Camera-type eye (tissue), 1 donor: ENCODE data around the gene NT5C3A. TPM values are rescaled to one million over a fixed set of nuclear protein-coding genes. Genes with fewer than 3 reads are reported as not detected.

Source experiments
- total RNA-seq: library from RNA; depleted of rRNA; stranded (reverse); fragments of >200 nt; gene quantifications from one replicate; pipeline ENCODE4 v1.2.3, GENCODE V29; 2014

Gene NT5C3A
- 53.8 TPM for total RNA-seq

GRCh38 chr7:33062023-33062781 lies at the start of gene NT5C3A:
Gene NT5C3A (minus strand): TSS chr7:33062776. CDS start chr7:33062705, 71 bp downstream.

GRCh38 chr7:33109005-33109757 lies 46.6 kb upstream of the NT5C3A start, which contains the start of gene RP9:
Gene RP9 (minus strand): TSS chr7:33109404. CDS start chr7:33109372, 32 bp downstream.

Other genes starting within 250 kb of the NT5C3A start
- gene KBTBD2, start 171.0 kb downstream of the NT5C3A start, total RNA-seq: 89.7 TPM
- 134 TPM for gene FKBP9, start 105.3 kb downstream of the NT5C3A start, total RNA-seq
- gene RP9, start 46.6 kb upstream of the NT5C3A start, total RNA-seq: 14.3 TPM
- 98.9 TPM for gene BBS9, start 66.8 kb upstream of the NT5C3A start, total RNA-seq